NCI-H187 treated with DMSO at 0.1 percent for 48 hours (cell line): ENCODE results near the gene PPP1R12B.
"Not testable (repeated sequence)": the region's sequence is repeated elsewhere in the genome, so short reads cannot be mapped to it uniquely, and the experiment has no call there.

Experiments
- DNase-seq: peaks from one replicate; lab custom pipeline; 2025; lab: John Stamatoyannopoulos, UW

The PPP1R12B gene

GRCh38 chr1:202561726-202562443 is 213.4 kb downstream of the PPP1R12B start:
- DNase-seq = no peak

- DNase-seq = no peak
Observed at GRCh38 chr1:202562444-202563060, 214.1 kb downstream of the PPP1R12B start.

GRCh38 chr1:202563818-202564217 is 215.3 kb downstream of the PPP1R12B start:
- DNase-seq = no peak

DNA sequence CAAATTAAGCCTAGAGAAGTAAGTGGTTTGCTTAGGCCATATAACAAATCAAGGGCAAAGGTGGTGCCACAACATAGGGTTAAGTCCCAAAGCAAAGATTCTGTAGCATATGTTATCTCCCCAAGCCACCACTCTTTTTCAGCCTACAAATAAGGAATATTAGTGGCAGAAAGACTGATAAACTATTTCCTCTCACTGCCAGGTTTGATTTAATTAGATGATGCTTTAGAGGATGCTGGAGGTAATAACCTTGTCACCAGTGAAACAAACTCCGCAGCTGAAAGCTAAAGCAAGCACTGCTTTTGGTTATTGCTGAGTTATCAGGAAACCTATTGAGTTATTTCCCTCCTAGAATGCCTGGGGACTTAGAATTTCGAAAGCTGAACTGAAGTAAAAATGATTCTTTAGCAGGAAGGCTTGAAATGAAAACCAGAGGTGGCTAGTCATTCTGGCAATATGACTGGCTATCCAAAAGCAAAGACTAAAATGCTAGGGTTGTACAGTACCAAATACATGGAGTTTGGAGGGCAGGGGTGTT is 216.5 kb downstream of the PPP1R12B start:
- DNase-seq = no peak

DNA sequence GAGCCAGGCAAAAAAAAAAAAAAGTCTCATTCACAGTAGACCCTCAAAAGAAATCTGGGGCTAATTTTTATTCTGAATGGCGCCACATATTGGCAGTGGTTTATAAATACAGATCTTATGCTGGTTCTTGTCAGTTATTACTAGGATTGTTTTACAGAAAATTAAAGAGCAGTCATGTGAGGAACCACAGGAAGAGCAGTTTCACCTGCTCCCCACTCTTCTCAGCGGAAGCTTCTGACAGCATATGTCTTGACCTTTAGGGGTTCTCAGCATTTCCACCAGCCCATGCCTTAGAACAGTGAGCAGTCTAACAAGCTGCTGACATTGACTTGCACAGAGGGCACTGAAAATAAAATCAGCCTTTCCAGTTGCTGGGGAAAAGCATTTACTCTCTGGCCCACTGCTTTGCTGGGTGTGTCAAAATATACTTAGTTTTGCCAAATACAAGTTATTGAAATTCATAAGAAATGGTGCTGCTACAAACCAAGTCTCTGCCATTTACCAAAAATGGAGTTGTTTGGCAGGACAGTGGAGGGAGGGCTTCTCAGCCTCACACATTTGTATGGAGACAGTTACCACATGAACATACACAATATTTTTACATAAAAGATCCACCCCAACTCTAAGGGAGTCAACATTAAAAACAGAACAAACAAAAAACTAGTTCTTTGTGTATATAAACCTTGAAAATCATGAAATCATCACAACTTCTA is 217.5 kb downstream of the PPP1R12B start:
- no peak for DNase-seq

GRCh38 chr1:202567738-202568137 is 219.2 kb downstream of the PPP1R12B start:
- DNase-seq = no peak

DNA sequence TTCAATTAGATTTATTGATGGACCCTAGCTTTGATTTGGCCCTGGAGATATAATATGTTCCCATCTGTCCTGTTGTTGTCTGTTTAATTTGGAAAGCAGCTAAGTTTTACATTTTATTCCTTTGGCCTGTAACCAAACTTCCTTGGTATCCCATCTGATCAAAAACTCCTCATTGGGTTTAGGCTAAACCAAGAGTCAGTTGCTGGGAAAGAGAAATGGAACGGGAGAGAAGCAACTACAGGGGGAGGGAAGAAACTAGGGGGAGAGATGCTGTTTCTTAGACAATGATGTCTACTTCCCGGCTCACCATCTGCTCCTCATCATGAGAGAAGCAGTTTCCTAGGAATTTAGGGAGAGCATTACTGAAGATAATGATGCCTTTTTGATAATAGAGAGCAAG is 219.9 kb downstream of the PPP1R12B start:
- no peak for DNase-seq

DNA sequence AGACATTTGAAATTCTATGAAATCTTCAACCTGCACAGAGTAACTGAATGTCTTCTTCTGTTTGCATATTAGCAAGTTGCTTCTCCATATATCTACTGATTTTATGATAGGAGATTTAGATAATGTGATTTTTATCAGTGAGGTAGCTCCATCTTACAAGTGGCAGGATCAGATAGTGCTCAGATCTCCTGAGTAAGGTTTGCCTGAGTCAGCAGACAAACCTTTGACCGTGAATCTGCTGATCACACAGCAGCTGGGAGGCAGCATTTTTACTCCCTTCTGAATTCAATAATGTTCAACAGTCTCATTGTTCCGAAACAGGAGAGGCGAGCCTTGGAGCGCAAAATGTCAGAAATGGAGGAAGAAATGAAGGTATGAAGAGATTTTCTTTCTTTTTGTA is 220.3 kb downstream of the PPP1R12B start:
- no peak for DNase-seq

DNA sequence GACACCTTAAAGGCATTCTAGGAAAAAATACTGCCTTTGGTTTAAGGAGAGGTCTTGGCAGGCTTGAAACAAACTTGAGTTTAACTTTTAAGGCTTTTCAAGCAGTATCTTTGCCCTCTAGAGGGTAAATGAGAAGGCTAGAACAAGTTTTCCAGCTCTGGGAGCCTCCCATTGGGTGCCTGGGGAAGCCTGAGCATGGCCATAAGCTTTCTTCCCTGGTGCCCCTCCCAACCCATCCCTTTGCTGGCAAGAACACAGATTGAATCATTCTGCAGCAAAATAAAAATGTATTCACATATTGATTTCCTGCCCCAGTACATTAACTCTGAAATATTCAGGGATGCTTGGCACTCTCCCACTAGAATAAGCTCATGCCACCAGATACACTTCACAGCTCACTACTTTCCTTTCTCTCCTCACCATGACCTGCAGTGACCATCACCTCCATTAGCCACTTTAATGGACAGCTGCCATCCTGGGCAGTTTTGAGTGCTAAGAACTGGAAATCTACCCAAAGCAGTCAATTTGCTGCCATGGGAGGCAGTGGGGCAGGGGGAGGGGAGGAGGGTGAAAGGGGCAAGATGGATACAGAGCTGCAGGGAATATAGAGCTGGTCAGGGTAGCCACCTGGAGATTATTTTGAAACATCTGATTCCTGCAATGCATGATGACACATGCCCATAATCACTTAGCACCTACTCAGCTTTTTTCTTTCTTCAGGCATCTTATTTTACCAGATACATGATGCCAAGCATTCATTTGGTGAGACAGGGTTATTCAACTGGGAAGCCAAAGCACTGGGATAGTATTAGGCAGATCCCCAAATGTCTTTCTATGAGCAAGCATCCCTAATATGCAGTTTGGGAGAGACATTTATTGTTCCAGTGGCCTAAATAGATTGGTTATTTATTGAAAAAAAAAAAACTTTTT is 221.2 kb downstream of the PPP1R12B start:
- no peak for DNase-seq

DNA sequence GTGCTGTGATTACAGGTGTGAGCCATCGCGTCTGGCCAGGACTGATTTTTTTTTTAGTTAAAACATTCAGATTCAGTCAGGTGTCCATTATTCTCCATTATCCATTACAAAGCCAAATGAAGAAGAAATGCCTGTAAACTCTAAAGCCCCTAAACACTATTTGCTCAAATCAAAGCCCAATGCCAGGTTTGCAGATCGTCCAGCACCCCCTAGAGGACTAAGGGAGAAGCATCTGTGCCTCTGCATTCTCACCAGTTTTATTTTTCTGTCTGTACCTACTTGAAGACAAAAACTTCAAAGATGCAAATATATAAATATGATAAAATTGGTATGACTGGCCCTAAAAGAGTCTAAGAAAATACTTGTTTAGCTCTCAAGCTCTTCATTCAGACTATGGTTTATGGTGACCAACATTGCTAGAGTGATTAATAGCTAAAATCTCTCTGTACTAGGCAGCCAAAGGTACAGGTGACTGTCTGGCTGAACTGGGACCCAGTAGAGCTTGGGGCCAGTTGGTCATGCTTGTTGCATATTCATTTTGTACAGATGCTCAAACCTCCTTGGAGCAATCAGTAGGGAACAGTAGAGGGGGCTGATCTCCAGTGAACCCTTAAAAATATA is 223.3 kb downstream of the PPP1R12B start:
- DNase-seq = no peak

DNA sequence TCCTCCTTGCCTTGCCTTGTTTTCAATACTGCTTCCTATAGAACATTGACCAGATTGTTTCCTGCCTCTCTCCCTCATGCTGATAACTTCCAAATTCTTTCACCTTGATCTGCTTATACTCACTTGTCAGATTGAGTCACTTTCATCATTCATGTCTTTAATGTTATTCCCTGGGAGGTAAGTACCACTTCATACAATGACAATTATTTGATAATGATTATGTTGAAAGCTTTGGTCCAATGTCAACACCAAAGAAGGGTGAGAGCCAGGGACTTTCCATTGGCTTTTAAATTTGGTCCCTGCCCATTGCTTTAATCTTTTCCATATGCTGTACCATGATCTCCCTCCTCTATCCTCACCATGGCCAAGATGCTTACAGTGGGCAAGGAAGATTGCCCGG is 224.4 kb downstream of the PPP1R12B start:
- DNase-seq = no peak

- DNase-seq = no peak
Observed at GRCh38 chr1:202575918-202576653, 227.6 kb downstream of the PPP1R12B start.

GRCh38 chr1:202576816-202577215 is 228.3 kb downstream of the PPP1R12B start:
- no peak for DNase-seq

GRCh38 chr1:202577381-202577780 is 228.9 kb downstream of the PPP1R12B start:
- DNase-seq = no peak

DNA sequence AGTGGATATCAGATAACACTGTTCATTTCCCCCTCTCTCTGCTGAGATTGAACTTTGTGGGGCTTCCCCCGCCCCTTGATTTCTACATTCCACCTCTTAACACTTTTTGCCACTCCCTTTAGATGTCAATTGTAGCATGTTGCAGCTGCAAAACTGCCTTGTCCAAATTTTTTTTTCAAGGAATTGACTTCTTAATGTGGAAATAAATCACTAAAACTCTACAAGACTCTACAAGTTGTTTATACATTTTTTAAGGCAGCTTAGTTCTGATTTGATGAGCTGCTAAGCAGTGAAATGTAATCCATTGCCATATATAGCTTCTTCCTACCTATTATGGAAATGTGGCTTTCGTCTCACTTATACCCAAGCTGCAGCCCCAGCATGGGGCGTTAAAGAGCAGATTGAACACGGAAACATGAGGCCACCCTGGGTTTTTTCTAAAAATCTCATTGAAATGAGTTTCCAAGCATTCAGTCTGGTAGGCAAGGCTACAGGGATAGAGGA is 229.6 kb downstream of the PPP1R12B start:
- no peak for DNase-seq

GRCh38 chr1:202578565-202578964 is 230.1 kb downstream of the PPP1R12B start:
- no peak for DNase-seq

DNA sequence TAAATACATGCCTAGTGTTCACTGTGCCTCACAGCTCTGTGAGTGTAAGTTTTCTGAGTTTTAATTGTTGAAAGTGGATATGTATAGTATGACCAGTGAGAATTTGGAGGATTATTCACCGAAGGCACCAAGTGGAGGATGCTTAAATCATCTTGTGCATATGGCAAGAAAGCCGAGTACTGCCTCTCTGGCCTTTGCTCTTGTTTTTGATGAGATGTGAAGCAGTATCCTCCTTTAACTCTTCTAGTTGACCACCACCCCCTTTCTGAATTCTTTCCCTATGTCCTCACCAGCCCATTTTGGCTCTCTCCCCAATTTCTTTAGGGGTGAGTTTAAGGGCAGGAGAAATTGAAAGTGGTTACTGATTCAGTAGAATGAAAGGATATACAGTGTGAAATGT is 231.3 kb downstream of the PPP1R12B start:
- no peak for DNase-seq

DNA sequence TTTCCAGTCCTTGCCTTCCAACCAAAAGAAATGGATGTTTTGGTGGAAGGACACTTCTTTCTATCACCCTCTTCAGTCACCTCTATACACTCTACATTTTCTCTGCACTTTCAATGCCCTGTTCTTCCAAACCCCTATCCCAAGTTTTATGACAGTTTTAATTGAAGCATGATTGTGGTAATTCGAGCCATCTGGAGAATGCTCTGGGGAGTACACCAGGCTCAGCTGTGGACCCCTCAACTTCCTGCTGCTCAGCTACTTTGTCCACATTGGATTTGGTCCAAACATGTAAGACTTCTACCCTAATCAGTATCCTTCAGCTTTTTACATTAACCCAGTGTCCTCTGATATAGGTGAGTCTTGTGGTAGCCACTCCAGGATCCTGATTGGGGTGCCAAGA is 232.1 kb downstream of the PPP1R12B start:
- no peak for DNase-seq

DNA sequence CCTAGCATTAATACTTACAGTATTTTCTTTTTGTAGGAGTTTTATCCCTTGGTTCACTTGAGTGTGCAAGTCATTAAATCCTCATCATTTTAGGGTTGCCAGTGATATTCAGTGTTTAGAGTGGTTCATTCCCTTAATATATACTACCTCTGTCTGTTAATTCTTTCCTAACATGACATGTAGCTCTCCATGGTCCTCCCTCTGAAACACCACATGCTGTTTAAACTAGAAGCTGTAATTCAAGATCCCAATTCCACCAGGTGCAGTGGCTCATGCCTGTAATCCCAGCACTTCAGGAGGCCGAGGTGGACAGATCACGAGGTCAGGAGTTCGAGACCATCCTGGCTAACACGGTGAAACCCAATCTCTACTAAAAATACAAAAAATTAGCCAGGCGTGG is 233.9 kb downstream of the PPP1R12B start:
- DNase-seq = not testable (repeated sequence)
